Measurements from ENCODE around the gene C2CD5.

Gene C2CD5

GRCh38 chr12:22473212-22473611 lies 71.1 kb downstream of the C2CD5 start:
- no peaks in the 10 kb centered on the region for H4K20me1 ChIP-seq (ENCODE audit: low read depth, low read length)
- H3K9ac ChIP-seq (ENCODE audit: low read length): no peak overlapping the region
- H3K4me2 ChIP-seq (ENCODE audit: low read depth, low read length, poor library complexity, severe bottlenecking): no peak overlapping the region
- H3K79me2 ChIP-seq (ENCODE audit: insufficient read depth, low read length): no peaks in the 10 kb centered on the region
- H3K4me3 ChIP-seq (ENCODE audit: insufficient read depth, low read length, poor library complexity, severe bottlenecking): no peak overlapping the region
- no peaks in the 10 kb centered on the region for H3K9me2 ChIP-seq (replicated peaks; ENCODE audit: insufficient read depth, low read length)
- H3K9me3 ChIP-seq (ENCODE audit: insufficient read depth, low read length): no peaks in the 10 kb centered on the region
- no peak overlapping the region for H3K27ac ChIP-seq (ENCODE audit: low read depth, low read length)
- peaks cover 39% of the 10 kb centered on the region; the same call in 1 of the 2 replicates for H3K36me3 ChIP-seq (ENCODE audit: low read length)
- TF ChIP-seq CTCF (IDR thresholded peaks at IDR 0.05; ENCODE audit: insufficient read depth, low read length, poor library complexity, severe bottlenecking): no peak
- no peak for TF ChIP-seq EZH2phosphoT487 (conservative IDR thresholded peaks at IDR 0.05; ENCODE audit: low read length)
- H3K27me3 ChIP-seq (ENCODE audit: low read length): no peaks in the 10 kb centered on the region
- no peak overlapping the region for H2AFZ ChIP-seq (ENCODE audit: low read depth, low read length, severe bottlenecking)
- H3F3A ChIP-seq (ENCODE audit: insufficient read depth): peaks cover 2% of the 10 kb centered on the region; the same call in 1 of the 2 replicates

GRCh38 chr12:22467190-22467589 lies 77.2 kb downstream of the C2CD5 start:
- Histone ChIP-seq H3K9ac (ENCODE audit: low read length) (no peak overlapping the region), H3K4me3 (ENCODE audit: insufficient read depth, low read length, poor library complexity, severe bottlenecking) (no peak overlapping the region), H2AFZ (ENCODE audit: low read depth, low read length, severe bottlenecking) (no peak overlapping the region), H3K4me2 (ENCODE audit: low read depth, low read length, poor library complexity, severe bottlenecking) (no peak overlapping the region), H3K9me2 (replicated peaks; ENCODE audit: insufficient read depth, low read length) (no peaks in the 10 kb centered on the region), H4K20me1 (ENCODE audit: low read depth, low read length) (no peaks in the 10 kb centered on the region), H3K27ac (ENCODE audit: low read depth, low read length) (no peak overlapping the region), H3K36me3 (ENCODE audit: low read length) (peaks cover 18% of the 10 kb centered on the region; the same call in 1 of the 2 replicates), H3K9me3 (ENCODE audit: insufficient read depth, low read length) (no peaks in the 10 kb centered on the region), H3K27me3 (ENCODE audit: low read length) (no peaks in the 10 kb centered on the region), H3K79me2 (ENCODE audit: insufficient read depth, low read length) (no peaks in the 10 kb centered on the region), H3F3A (ENCODE audit: insufficient read depth) (no peaks in the 10 kb centered on the region)
- TF ChIP-seq EZH2phosphoT487 (conservative IDR thresholded peaks at IDR 0.05; ENCODE audit: low read length) (no peak), CTCF (IDR thresholded peaks at IDR 0.05; ENCODE audit: insufficient read depth, low read length, poor library complexity, severe bottlenecking) (no peak)

GRCh38 chr12:22463306-22463705 lies 81.0 kb downstream of the C2CD5 start:
- Histone ChIP-seq H3K9ac (ENCODE audit: low read length) (no peak overlapping the region), H3K79me2 (ENCODE audit: insufficient read depth, low read length) (no peaks in the 10 kb centered on the region), H3K4me2 (ENCODE audit: low read depth, low read length, poor library complexity, severe bottlenecking) (no peak overlapping the region), H3K27me3 (ENCODE audit: low read length) (no peaks in the 10 kb centered on the region), H4K20me1 (ENCODE audit: low read depth, low read length) (no peaks in the 10 kb centered on the region), H3K36me3 (ENCODE audit: low read length) (peaks cover 2% of the 10 kb centered on the region; the same call in 1 of the 2 replicates), H3K4me3 (ENCODE audit: insufficient read depth, low read length, poor library complexity, severe bottlenecking) (no peak overlapping the region), H3K9me3 (ENCODE audit: insufficient read depth, low read length) (no peaks in the 10 kb centered on the region), H3K27ac (ENCODE audit: low read depth, low read length) (no peak overlapping the region), H3F3A (ENCODE audit: insufficient read depth) (no peaks in the 10 kb centered on the region), H2AFZ (ENCODE audit: low read depth, low read length, severe bottlenecking) (no peak overlapping the region), H3K9me2 (replicated peaks; ENCODE audit: insufficient read depth, low read length) (no peaks in the 10 kb centered on the region)
- TF ChIP-seq CTCF (IDR thresholded peaks at IDR 0.05; ENCODE audit: insufficient read depth, low read length, poor library complexity, severe bottlenecking) (no peak), EZH2phosphoT487 (conservative IDR thresholded peaks at IDR 0.05; ENCODE audit: low read length) (no peak)

Measured in SU-DHL-6 (cell line).